Central memory CD8-positive, alpha-beta T cell (primary cell): Measurements from ENCODE around the gene C16orf86.
A peak's percentile ranks its signal among the peaks of the same experiment; 100 is the strongest.

ENCODE experiments used
- ATAC-seq: fragments of 150-1000 bp; cut with Tn5 transposase; replicated peaks from 2 replicates; pipeline ENCODE4 v1.10.0; 2022; ENCODE audit warnings: mild to moderate bottlenecking, moderate FRiP score, moderate number of reproducible peaks; ENCODE audit not compliant: poor library complexity, severe bottlenecking; ENCODE audit errors: extremely low read depth
- DNase-seq, 2 donors: peaks; one replicate each; pipeline ENCODE4 v3.0.0; 2021; ENCODE audit warnings: low spot score in 2 of 2
- H3K27ac Mint-ChIP-seq: one replicate; pipeline ENCODE4 v1.8.0; 2022; ENCODE audit warnings: low read depth, mild to moderate bottlenecking, moderate library complexity, mixed read lengths
- H3K27me3 Mint-ChIP-seq: one replicate; pipeline ENCODE4 v1.8.0; 2022; ENCODE audit warnings: mixed read lengths
- H3K36me3 Mint-ChIP-seq: one replicate; pipeline ENCODE4 v1.8.0; 2022; ENCODE audit warnings: mild to moderate bottlenecking, moderate library complexity, mixed read lengths; ENCODE audit not compliant: insufficient read depth
- H3K4me1 Mint-ChIP-seq: one replicate; pipeline ENCODE4 v1.8.0; 2022; ENCODE audit warnings: mixed read lengths
- H3K4me3 Mint-ChIP-seq: one replicate; pipeline ENCODE4 v1.8.0; 2022; ENCODE audit warnings: mild to moderate bottlenecking, moderate library complexity, mixed read lengths
- H3K9me3 Mint-ChIP-seq: one replicate; pipeline ENCODE4 v1.8.0; 2022; ENCODE audit warnings: mixed read lengths

C16orf86 gene

DNA sequence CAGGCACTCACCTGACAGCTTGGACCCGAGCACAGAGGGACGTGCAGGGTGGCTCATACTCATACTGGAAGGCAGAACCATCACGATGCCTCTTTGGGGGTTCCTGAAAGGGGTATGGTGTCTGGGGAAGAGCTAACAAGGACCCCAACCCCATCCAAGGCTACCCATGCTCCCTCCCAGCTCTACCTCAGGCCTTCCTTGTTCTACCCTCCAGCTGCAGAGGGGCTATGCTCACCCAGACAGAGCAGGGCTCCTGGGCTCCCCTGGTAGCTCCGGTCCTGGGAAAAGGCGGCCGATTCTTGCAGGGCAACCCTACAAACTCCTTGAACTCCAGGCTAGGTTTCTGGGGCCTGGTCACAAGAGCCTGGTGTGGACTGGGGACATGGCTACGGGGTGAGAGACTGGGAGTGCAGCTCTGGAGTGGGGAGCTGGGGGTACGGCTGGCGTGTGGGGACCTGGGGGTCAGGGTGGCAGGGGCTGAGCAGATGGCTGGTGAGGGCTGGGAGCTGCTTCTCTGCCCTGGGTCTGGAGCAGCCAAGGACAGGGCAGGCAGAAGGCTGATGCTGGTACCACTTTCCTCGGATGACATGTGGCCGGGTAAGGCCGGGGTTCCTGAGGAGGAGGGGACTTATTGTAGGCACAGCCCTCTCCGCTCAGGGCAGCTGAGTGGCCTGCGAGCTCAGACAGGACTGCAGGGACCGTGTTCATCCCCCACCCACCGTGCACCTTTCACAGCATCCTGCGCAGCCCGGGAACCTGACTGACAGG, 8.7 kb upstream of the C16orf86 start:
- Mint-ChIP-seq H3K27ac (peak overlapping the region; percentile 16), H3K4me1 (peaks cover 27% of the 10 kb centered on the region), H3K36me3 (peaks cover 23% of the 10 kb centered on the region), H3K9me3 (no peaks in the 10 kb centered on the region), H3K27me3 (no peaks in the 10 kb centered on the region), H3K4me3 (peak overlapping the region; percentile 50)
- ATAC-seq (no peak), DNase-seq (no peak)

- Mint-ChIP-seq H3K4me3 (peak overlapping the region; percentile 91), H3K4me1 (peaks cover 27% of the 10 kb centered on the region)
- no peak for DNase-seq
Observed at GRCh38 chr16:67658849-67659674, 7.6 kb upstream of the C16orf86 start.

DNA sequence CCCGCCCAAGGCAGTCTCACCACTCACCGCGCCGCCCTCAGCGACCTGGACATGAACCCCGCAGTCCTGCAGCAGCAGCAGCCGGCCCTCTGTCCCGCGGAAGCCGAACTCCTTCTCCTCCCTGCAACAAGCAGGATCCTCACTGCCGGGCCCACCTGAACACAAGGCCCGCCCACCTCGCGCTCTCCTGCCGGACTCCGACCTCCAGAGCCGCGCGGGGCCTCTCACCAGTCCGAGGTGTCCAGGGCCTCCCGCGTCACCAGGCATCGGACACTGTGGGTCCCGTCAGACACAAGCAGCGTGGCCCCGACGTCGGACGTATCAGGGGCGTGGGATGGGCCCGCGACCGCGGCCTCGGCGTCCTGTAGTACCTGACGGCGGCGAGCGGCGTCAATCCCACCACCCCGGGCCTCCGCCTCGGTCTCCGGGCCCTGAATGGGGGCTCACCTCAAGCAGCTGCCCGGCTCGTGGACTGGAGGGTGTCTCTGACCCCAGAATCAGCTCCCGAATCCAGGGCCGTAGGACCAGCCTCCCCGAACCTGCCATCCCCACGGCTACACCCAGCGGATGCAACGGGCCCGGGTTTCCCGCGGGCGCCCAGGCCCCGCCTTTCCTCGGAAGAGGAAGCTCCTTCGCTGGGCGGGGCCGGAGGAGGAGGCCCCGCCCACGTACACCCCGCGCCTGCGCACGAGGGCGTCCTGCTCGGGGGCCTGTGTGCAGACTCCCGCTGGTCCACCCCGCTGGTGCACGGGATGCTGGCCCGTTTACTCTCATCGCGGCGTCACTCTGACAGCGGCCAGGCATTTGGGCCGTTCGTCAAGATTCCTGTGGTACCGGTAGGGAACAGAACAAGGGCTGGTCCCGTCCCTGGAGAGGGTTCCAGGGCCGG, 6.7 kb upstream of the C16orf86 start, which contains the start of gene ACD:
TSS of gene ACD (minus strand) at position 586 of the 889 bp plus-strand sequence. CDS start at position 546, 40 bp downstream.
- H3K9me3 Mint-ChIP-seq: no peaks in the 10 kb centered on the region
- no peaks in the 10 kb centered on the region for H3K27me3 Mint-ChIP-seq
- H3K4me1 Mint-ChIP-seq: peaks cover 27% of the 10 kb centered on the region
- H3K27ac Mint-ChIP-seq: peak within 1 kb of the TSS; percentile 91
- peak; percentile 71 for ATAC-seq
- H3K4me3 Mint-ChIP-seq: peak within 1 kb of the TSS; percentile 91
- peaks cover 23% of the 10 kb centered on the region for H3K36me3 Mint-ChIP-seq
- peak; percentile 87 to 91 for DNase-seq

More at GRCh38 chr16:67658849-67659674, 7.6 kb upstream of the C16orf86 start:
- H3K36me3 Mint-ChIP-seq: peaks cover 24% of the 10 kb centered on the region
- H3K27ac Mint-ChIP-seq: peak overlapping the region; percentile 91
- no peak for ATAC-seq
- no peaks in the 10 kb centered on the region for H3K27me3 Mint-ChIP-seq
- no peaks in the 10 kb centered on the region for H3K9me3 Mint-ChIP-seq

DNA sequence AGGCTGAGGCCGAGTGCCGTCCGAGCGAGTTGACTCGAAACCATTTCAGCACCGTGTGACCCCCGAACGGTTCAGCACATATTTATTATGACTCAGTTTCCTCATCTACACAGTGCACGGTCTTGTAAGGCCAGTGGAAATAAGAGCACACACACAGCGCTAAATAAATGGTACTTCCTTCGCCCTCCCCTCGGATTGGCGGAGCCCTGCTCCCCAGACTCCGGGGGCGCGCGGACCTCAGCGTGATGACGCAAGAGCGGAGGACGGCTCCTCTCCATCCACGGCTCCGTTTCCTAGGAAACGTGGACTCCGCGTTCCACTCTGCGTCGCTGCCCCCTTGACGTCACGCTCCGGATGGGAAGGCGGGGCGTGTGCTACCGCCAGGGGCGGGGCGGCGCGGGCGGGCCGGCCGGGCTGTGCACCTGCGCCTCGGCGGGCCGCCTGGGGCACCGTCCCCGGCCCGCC, 6.0 kb upstream of the C16orf86 start, which contains the start of gene PARD6A:
TSS of gene PARD6A (plus strand) at position 397 of the 465 bp plus-strand sequence. CDS start 79 bp downstream, outside the sequence.
- Mint-ChIP-seq H3K9me3 (no peaks in the 10 kb centered on the region), H3K4me3 (peak within 1 kb of the TSS; percentile 91), H3K4me1 (peaks cover 24% of the 10 kb centered on the region), H3K36me3 (peaks cover 22% of the 10 kb centered on the region), H3K27ac (peak within 1 kb of the TSS; percentile 91), H3K27me3 (no peaks in the 10 kb centered on the region)
- peak; percentile 83 for ATAC-seq
- DNase-seq: peak; percentile 84 to 93

DNA sequence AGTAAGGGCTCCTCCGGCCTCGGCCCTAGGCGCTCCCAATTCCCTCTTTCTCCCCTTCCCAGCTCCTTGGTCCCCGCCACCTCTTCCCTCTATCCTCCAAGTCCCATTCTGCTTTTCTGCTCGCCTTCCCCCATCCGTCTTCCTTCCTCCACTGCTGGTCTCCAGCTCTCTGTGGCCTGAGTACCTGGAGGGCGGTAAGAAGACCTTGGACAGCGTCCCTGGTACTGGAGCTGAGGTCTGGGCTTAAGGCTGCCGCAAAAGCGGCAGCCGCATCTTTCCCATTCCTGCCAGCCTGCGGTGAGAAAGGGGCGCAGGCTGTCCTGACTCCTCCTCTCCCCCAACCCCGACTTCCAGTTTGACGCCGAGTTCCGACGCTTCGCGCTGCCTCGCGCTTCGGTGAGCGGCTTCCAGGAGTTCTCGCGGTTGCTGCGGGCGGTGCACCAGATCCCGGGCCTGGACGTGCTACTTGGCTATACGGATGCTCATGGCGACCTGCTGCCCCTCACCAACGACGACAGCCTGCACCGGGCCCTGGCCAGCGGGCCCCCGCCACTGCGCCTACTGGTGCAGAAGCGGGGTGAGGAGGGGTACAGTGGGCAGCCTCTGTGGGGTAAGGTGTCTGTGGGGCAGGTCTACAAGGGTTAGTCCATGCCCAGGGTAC, 5.4 kb upstream of the C16orf86 start:
- Mint-ChIP-seq H3K27me3 (no peaks in the 10 kb centered on the region), H3K9me3 (no peaks in the 10 kb centered on the region), H3K4me3 (peak overlapping the region; percentile 91), H3K36me3 (peaks cover 18% of the 10 kb centered on the region), H3K27ac (peak overlapping the region; percentile 91), H3K4me1 (peaks cover 21% of the 10 kb centered on the region)
- no peak for DNase-seq
- no peak for ATAC-seq

- ATAC-seq (no peak), DNase-seq (no peak)
- peaks cover 26% of the 10 kb centered on the region for H3K4me1 Mint-ChIP-seq
- peaks cover 18% of the 10 kb centered on the region for H3K36me3 Mint-ChIP-seq
- no peaks in the 10 kb centered on the region for H3K27me3 Mint-ChIP-seq
- no peaks in the 10 kb centered on the region for H3K9me3 Mint-ChIP-seq
- H3K27ac Mint-ChIP-seq: peak overlapping the region; percentile 91
- H3K4me3 Mint-ChIP-seq: peak overlapping the region; percentile 91
Observed at GRCh38 chr16:67661886-67662652, 4.5 kb upstream of the C16orf86 start.

DNA sequence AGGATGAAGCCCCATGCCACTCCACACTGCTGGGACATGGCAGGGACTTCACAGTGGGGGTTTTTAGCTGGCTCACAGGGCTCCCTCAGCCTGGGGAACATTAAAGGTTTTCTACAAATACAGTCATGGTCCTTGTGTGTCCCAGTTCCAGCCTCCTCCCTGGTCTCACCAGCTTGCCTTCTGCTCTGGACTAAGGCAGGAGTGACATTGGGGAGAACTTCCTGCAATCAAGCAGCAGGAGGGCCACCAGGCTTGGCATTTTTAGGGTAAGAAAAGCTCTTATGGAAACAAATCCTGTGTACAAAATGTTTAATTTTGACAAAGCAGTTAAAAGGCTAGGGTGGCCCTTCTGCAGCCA, 4.0 kb upstream of the C16orf86 start:
- ATAC-seq: no peak
- H3K4me3 Mint-ChIP-seq: no peak overlapping the region
- no peaks in the 10 kb centered on the region for H3K9me3 Mint-ChIP-seq
- no peak overlapping the region for H3K27ac Mint-ChIP-seq
- peaks cover 26% of the 10 kb centered on the region for H3K4me1 Mint-ChIP-seq
- H3K36me3 Mint-ChIP-seq: peaks cover 18% of the 10 kb centered on the region
- no peak for DNase-seq
- no peaks in the 10 kb centered on the region for H3K27me3 Mint-ChIP-seq

- no peaks in the 10 kb centered on the region for H3K9me3 Mint-ChIP-seq
- H3K36me3 Mint-ChIP-seq: peaks cover 16% of the 10 kb centered on the region
- H3K27ac Mint-ChIP-seq: no peak overlapping the region
- H3K27me3 Mint-ChIP-seq: no peaks in the 10 kb centered on the region
- DNase-seq: no peak
- H3K4me1 Mint-ChIP-seq: peaks cover 26% of the 10 kb centered on the region
- H3K4me3 Mint-ChIP-seq: no peak overlapping the region
- no peak for ATAC-seq
Observed at GRCh38 chr16:67663151-67663876, 3.3 kb upstream of the C16orf86 start.

DNA sequence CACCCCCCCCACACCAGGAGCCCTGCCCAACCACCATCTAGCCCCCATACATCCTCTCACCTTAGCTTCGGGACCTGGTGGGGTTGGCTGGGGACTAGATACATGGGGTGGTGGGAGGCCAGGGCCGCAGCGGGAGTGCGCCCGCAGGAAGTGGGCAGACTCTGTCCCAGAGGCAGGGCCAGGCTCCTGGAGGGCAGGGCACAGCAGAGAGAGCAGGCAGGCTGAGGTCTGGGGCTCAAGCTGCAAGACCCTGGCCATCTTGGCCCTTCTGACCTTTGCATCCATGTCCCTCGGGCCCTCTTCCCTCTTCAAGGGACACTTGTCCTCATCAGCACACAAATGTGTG, 2.8 kb upstream of the C16orf86 start:
- Mint-ChIP-seq H3K4me3 (peak overlapping the region; percentile 7), H3K27ac (no peak overlapping the region), H3K36me3 (peaks cover 15% of the 10 kb centered on the region), H3K9me3 (no peaks in the 10 kb centered on the region), H3K27me3 (no peaks in the 10 kb centered on the region), H3K4me1 (peaks cover 23% of the 10 kb centered on the region)
- ATAC-seq (no peak), DNase-seq (no peak)

DNA sequence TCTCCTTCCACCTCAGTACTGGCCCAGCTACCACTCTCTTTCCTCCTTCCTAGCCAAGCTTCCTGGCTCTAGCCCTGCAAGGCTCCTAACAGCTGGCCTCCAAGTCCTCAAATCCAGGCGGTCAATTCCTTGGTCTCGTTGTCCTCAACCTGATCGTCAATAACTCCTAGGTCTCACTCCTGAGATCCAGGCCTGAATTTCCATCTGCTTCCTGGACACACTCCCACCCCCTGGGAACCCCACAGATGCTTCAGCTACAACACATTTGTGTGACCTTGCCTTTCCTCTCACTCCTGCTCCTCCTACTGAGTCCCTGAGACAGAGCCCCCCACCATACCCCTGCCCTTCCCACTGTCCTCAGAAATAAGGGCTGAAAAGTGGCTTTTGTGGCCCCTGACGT, 2.4 kb upstream of the C16orf86 start:
- no peak for DNase-seq
- Mint-ChIP-seq H3K27ac (no peak overlapping the region), H3K4me3 (peak overlapping the region; percentile 7), H3K9me3 (no peaks in the 10 kb centered on the region), H3K4me1 (peaks cover 19% of the 10 kb centered on the region), H3K27me3 (no peaks in the 10 kb centered on the region), H3K36me3 (peaks cover 11% of the 10 kb centered on the region)
- ATAC-seq: no peak

GRCh38 chr16:67664871-67665270, 1.7 kb upstream of the C16orf86 start:
- H3K4me3 Mint-ChIP-seq: peak overlapping the region; percentile 87
- DNase-seq (no peak), ATAC-seq (no peak)
- peaks cover 8% of the 10 kb centered on the region for H3K36me3 Mint-ChIP-seq
- H3K27me3 Mint-ChIP-seq: no peaks in the 10 kb centered on the region
- no peaks in the 10 kb centered on the region for H3K9me3 Mint-ChIP-seq
- H3K27ac Mint-ChIP-seq: no peak overlapping the region
- peaks cover 13% of the 10 kb centered on the region for H3K4me1 Mint-ChIP-seq
